GM12864 (cell line): ENCODE measurements around the gene NKPD1.

Source experiments
- DNase-seq: peaks from one replicate; pipeline ENCODE4 v3.0.0-alpha.2; 2011; ENCODE audit warnings: low read depth
- H3K4me3 ChIP-seq: 2 replicates; pipeline ENCODE4 v1.5.1; 2011; ENCODE audit warnings: mild to moderate bottlenecking, low read depth, low read length, control low read depth
- CTCF ChIP-seq: IDR thresholded peaks from 2 replicates; pipeline ENCODE4 v1.5.1; 2011; ENCODE audit warnings: low read depth, mild to moderate bottlenecking, moderate library complexity, low read length, control low read depth, inconsistent platforms; ENCODE audit errors: missing control alignments

Gene NKPD1

DNA sequence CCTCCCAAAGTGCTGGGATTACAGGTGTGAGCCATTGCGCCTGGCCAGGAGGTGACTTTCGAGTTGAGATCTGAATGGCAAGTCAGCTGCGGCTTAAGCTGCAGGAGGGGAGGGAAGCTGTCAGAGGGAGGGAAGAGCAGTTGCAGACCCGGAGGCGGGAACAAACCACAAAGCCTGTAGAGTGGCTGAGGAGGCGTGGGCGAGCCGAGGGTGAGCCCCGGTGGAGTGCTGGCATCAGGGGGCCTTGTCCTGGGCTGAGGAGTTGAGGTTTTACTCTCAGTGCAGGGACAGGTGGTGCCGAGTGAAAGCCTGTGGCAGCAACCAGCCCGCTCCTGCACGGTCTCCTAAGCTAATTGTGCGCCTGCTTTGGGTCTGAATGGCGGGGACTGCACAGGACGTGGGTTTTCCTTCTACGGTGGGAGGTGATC, 43.6 kb downstream of the NKPD1 start:
- TF ChIP-seq CTCF: no peak
- no peak overlapping the region for H3K4me3 ChIP-seq
- peak; percentile 73 for DNase-seq

DNA sequence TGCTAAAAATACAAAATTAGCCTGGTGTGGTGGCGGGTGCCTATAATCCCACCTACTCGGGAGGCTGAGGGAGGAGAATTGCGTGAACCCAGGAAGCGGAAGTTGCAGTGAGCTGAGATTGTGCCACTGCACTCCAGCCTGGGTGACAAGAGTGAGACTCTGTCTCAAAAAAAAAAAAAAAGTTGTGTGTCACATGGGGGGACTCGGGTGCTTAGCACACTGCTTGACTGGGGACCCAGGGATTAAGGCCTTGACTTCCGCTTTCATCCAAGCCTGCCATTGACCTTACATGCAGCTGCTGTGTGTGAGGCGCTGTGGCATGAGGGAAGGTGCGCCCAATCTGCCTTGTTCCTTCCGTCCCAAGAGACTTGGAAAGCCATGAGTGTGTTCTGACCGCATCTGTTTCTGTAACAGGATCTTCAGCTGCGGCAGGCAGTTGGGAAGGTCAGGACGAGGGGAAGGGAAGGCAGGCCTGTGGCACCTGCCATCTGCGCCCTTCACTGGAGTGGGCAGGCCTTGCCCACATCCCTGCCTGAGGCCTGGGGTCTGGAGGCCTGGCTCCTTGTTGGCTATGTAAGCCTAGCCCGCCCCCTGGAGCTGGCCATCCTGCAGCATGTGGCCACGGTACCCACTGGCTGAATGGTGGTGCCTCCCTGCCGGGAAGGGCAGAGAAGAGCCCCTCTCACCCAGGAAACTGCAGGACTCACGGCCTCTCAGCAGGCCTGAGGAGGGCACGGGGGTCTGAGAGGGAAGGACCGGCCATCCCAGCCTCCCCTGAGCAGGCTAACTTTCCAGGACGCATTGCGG, 44.8 kb downstream of the NKPD1 start:
- DNase-seq: no peak
- no peak for TF ChIP-seq CTCF
- no peak overlapping the region for H3K4me3 ChIP-seq

GRCh38 chr19:45114116-45114515, 46.7 kb downstream of the NKPD1 start:
- no peak for DNase-seq
- TF ChIP-seq CTCF: no peak

GRCh38 chr19:45113628-45114027, 47.2 kb downstream of the NKPD1 start:
- no peak for DNase-seq
- H3K4me3 ChIP-seq: no peak overlapping the region
- no peak for TF ChIP-seq CTCF

More at GRCh38 chr19:45114116-45114515, 46.7 kb downstream of the NKPD1 start:
- no peak overlapping the region for H3K4me3 ChIP-seq

- peak; percentile 27 for TF ChIP-seq CTCF
- DNase-seq: no peak
- no peak overlapping the region for H3K4me3 ChIP-seq
Observed at GRCh38 chr19:45112111-45112827, 48.5 kb downstream of the NKPD1 start.
